Measurements from ENCODE around the gene RFNG. TPM values are rescaled to one million over a fixed set of nuclear protein-coding genes. Genes with fewer than 3 reads are reported as not detected.

Gene RFNG
- total and polyA plus RNA-seq, 10 of the 15 experiments (the other 5 are each of a cell fraction or from before 2014, with no cell fraction given), result 0.10 to 19.6 (median 6.2) TPM

DNA sequence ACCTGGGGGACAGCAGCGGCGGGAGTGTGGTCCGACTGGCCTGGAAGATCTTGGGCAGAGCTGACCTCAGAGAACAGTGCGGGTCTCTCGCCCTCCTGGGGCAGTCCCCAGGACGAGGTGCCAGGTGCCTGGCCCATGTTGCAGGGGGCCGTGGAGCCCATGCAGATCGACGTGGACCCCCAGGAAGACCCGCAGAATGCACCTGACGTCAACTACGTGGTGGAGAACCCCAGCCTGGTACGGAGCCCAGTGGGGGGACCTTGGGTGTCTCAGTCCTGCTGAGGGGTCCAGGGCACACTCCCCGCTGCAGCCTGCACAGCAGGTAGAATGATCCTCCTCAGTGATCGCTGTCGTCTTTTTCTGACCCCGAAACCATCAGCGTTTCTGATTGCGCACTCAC, 1.5 kb upstream of the RFNG start:
- Histone ChIP-seq H4K20me1 (ENCODE audit: control insufficient read depth, insufficient read depth) (no peaks in the 10 kb centered on the region), H3K27me3 (replicated peaks in 1 of 2; ENCODE audit: control insufficient read depth in 2 of 2, insufficient read depth in 2 of 2, low read length in 1 of 2) (no peaks in the 10 kb centered on the region), H3K79me2 (ENCODE audit: control insufficient read depth, insufficient read depth, low read length) (peaks cover 14% of the 10 kb centered on the region), H3K4me1 (ENCODE audit: control insufficient read depth, insufficient read depth, low read length) (peaks cover 4% of the 10 kb centered on the region), H3K4me2 (ENCODE audit: control insufficient read depth, insufficient read depth) (peak overlapping the region; percentile 64), H3K36me3 (ENCODE audit: control insufficient read depth in 2 of 2, insufficient read depth in 2 of 2, low read length in 1 of 2) (peaks cover 0 to 17% of the 10 kb centered on the region in 2 experiments), H3K9ac (ENCODE audit: control insufficient read depth, insufficient read depth, low read length) (peak overlapping the region; percentile 80; the same call in 1 of the 2 replicates), H3K9me3 (replicated peaks; ENCODE audit: control insufficient read depth, insufficient read depth, low read length) (no peaks in the 10 kb centered on the region), H2AFZ (ENCODE audit: control insufficient read depth, low read depth, low read length) (no peak overlapping the region), H3K27ac (ENCODE audit: control insufficient read depth, insufficient read depth) (no peak overlapping the region), H3K4me3 (peak overlapping the region; percentile 83; the same call in 1 of the 2 replicates)
- ATAC-seq (no peak), FAIRE-seq (no peak), DNase-seq (ENCODE audit: low read depth, low spot score) (no peak)
- no TSS peak for BruUV-seq (replicated peaks)
- POLR2A ChIA-PET, result interaction anchor here (0.5 kb wide), 1 partner anchor 17 kb away, joined by 3 read pairs; no protein-coding TSS in a partner anchor
- CTCF ChIA-PET, result no interaction called here
- 61% methylated on average over 16 of the region's 19 CpGs for WGBS (ENCODE audit: insufficient coverage, insufficient replicate concordance, low lambda C conversion rate, missing lambda C conversion rate)
- in situ Hi-C loops (cut with MboI), result no loop called here
- RAD21 ChIA-PET (ENCODE audit: unreplicated experiment), result no interaction called here
- intact Hi-C loops (cut with micrococcal nuclease; ENCODE audit: unreplicated experiment), result loop anchor here (5.0 kb wide), 1 partner anchor 44 kb away; the partner anchor contains the start of gene FASN
- SMC1A ChIA-PET (ENCODE audit: uncharacterized antibody, unreplicated experiment), result no interaction called here
- TF ChIP-seq ETV6 (conservative IDR thresholded peaks at IDR 0.05 in 1 of 2, IDR thresholded peaks at IDR 0.05 in 1 of 2; ENCODE audit: borderline replicate concordance in 1 of 2, low read depth in 1 of 2) (no peak), EZH2 (IDR thresholded peaks at IDR 0.05; ENCODE audit: borderline replicate concordance, control insufficient read depth, low read depth, low read length) (no peak), CHD2 (IDR thresholded peaks at IDR 0.05; ENCODE audit: borderline replicate concordance, low read depth, low read length) (no peak), EGR1 (IDR thresholded peaks at IDR 0.05; ENCODE audit: borderline replicate concordance in 1 of 2, low read depth in 2 of 2, low read length in 2 of 2) (no peak), ZBTB4 (CRISPR knock-in tag; IDR thresholded peaks at IDR 0.05) (no peak), HDGF (IDR thresholded peaks at IDR 0.05) (no peak), GABPA (IDR thresholded peaks at IDR 0.05; ENCODE audit: low read depth) (no peak), SMAD1 (IDR thresholded peaks at IDR 0.05; ENCODE audit: low read depth, partially characterized antibody) (no peak)
- TF ChIP-seq, protein P1, sequence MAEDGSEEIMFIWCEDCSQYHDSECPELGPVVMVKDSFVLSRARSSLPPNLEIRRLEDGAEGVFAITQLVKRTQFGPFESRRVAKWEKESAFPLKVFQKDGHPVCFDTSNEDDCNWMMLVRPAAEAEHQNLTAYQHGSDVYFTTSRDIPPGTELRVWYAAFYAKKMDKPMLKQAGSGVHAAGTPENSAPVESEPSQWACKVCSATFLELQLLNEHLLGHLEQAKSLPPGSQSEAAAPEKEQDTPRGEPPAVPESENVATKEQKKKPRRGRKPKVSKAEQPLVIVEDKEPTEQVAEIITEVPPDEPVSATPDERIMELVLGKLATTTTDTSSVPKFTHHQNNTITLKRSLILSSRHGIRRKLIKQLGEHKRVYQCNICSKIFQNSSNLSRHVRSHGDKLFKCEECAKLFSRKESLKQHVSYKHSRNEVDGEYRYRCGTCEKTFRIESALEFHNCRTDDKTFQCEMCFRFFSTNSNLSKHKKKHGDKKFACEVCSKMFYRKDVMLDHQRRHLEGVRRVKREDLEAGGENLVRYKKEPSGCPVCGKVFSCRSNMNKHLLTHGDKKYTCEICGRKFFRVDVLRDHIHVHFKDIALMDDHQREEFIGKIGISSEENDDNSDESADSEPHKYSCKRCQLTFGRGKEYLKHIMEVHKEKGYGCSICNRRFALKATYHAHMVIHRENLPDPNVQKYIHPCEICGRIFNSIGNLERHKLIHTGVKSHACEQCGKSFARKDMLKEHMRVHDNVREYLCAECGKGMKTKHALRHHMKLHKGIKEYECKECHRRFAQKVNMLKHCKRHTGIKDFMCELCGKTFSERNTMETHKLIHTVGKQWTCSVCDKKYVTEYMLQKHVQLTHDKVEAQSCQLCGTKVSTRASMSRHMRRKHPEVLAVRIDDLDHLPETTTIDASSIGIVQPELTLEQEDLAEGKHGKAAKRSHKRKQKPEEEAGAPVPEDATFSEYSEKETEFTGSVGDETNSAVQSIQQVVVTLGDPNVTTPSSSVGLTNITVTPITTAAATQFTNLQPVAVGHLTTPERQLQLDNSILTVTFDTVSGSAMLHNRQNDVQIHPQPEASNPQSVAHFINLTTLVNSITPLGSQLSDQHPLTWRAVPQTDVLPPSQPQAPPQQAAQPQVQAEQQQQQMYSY (CRISPR knock-in tag; IDR thresholded peaks at IDR 0.05), result no peak
- TF ChIP-seq, protein P2, sequence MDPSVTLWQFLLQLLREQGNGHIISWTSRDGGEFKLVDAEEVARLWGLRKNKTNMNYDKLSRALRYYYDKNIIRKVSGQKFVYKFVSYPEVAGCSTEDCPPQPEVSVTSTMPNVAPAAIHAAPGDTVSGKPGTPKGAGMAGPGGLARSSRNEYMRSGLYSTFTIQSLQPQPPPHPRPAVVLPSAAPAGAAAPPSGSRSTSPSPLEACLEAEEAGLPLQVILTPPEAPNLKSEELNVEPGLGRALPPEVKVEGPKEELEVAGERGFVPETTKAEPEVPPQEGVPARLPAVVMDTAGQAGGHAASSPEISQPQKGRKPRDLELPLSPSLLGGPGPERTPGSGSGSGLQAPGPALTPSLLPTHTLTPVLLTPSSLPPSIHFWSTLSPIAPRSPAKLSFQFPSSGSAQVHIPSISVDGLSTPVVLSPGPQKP (IDR thresholded peaks at IDR 0.05; ENCODE audit: low read depth, low read length), result no peak
- TF ChIP-seq, protein P3, sequence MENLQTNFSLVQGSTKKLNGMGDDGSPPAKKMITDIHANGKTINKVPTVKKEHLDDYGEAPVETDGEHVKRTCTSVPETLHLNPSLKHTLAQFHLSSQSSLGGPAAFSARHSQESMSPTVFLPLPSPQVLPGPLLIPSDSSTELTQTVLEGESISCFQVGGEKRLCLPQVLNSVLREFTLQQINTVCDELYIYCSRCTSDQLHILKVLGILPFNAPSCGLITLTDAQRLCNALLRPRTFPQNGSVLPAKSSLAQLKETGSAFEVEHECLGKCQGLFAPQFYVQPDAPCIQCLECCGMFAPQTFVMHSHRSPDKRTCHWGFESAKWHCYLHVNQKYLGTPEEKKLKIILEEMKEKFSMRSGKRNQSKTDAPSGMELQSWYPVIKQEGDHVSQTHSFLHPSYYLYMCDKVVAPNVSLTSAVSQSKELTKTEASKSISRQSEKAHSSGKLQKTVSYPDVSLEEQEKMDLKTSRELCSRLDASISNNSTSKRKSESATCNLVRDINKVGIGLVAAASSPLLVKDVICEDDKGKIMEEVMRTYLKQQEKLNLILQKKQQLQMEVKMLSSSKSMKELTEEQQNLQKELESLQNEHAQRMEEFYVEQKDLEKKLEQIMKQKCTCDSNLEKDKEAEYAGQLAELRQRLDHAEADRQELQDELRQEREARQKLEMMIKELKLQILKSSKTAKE (IDR thresholded peaks at IDR 0.05; ENCODE audit: low read depth, poor library complexity, severe bottlenecking), result no peak
